HG02943 (cell line): ENCODE data around the gene ANXA6.

Source experiments
- ATAC-seq: cut with Tn5 transposase; IDR thresholded peaks from one replicate; pipeline ENCODE4 v1.9.1; 2021; ENCODE audit warnings: mild to moderate bottlenecking, low read depth, moderate library complexity; ENCODE audit not compliant: unreplicated experiment

The ANXA6 gene

DNA sequence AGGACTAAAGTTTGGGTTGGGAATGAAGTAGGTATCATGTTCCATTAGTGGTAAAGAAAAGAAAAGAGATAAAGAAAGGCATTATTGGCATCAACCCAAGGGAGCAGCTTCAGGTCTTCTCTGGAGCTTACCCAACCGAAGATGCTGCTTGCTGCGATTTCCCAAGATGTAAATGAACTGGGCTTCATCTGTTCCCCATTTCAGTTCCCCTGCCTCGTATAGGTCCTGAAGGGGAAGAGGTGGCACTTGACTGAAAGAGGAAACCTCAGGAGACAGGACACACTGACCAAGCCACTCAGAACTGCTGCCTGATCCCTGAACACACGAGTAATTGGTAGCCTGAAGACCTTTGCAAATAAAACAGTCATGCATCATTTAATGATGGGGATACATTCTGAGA, 24.6 kb downstream of the ANXA6 start:
- ATAC-seq, result no peak

DNA sequence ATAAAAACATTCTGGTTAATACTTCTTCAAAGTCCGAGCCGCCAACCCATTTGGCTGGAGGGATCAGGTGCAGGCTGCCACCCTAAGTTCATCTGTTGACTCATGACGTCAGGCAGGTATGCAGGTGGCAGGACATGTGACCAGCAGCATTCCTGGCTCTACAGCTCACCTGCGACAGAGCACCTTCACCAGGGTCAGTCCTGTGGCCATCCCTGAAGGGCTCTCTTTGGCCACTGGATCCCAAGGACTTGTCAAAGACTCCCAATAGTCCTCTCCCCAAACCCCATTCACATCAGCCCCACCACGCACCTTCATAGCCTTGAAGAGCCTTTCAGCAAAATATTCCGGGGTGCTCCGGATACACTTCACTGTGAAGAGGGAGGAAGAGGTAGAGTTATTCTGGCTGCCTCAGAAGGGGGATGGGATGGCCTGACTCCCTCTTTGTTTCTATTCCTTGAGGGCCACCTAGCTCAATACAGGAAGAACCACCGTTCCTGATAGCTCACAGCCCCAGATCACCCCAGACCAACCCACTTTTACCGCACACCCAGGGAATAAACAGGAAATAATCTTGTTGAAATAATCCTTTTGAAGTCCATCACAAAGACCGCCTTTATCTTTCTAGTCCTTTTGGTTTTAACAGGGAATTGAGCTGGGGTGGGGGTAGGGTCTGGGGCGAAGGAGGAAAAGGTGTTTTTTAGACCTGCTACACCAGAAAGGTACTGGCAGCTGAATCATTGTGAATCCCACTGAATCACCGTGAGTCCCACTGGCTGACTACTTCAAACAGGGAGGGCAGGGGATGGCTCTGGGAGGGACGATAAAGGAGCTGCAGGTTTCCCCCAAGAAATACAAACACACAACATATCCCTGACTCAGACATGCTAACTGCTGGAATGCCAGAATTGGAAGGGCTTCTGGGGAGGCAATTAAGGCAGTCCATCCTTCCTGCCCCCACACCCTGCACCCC, 26.4 kb downstream of the ANXA6 start:
- no peak for ATAC-seq

DNA sequence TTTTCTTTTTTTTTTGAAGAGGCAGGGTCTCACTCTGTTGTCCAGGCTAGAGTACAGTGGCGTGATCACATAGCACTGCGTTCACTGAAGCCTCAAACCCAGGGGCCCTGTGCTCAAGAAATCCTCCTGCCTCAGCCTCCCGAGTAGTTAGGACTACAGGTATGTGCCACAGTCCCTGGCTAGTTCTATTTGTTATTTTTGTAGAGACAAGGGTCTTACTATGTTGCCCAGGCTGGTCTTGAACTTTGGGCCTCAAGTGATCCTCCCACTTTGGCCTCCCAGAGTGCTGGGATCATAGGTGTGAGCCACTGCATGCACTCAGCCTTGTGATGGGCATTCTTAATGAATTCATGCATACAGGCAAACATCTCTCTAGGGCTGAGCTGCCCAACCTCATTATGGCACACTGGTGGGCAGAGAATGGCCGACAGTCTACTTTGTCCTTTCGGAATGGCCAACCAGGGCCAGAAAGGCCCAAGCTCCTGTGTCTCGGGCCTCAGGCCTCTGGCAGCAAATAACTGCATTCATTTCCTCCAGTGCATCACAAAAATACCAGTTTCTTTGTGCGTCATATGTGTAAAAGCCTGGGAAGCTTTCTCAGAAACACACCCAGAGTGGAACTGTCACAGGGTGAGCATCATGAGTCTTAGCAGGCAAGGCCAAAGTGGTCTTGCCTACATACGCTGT, 27.2 kb downstream of the ANXA6 start:
- ATAC-seq, result no peak

DNA sequence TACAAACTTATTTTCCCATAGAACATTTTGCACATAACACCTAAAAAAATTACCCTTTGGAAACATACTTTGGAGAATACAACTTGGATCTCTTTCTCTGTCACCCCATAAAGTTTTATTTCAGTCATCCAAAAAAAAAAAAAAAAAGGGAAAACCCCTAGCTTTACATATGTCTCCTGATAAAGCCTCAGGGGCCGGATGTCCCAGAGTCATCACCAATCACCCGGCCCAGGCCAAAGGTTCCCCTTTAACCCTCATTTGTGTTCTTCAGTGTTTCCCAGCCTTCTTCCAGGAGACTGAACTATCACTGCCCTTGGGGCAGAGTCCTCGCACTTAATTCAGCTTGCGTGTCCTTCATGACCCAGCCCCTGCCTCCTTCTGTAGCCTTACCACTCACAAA, 28.8 kb downstream of the ANXA6 start:
- ATAC-seq, result no peak

DNA sequence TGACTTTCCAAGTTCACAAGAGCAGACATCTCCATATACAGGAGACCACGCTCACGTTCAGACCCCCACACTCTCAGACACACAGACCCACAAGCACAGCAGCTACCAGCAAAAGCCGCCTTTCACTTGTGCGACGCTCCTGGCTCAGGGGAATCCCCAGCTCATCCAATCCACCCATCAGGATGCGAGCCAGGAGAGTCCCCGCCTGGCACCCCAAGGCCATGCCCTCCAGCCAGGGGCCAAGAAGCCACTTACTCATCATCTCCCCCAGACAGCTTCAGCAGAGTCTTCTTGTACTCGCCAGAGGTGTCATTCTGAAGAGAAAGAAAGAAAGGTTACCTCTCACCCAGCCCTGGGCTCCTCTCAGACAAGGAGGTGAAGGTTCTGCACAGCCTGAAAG, 29.7 kb downstream of the ANXA6 start:
- ATAC-seq, result no peak

DNA sequence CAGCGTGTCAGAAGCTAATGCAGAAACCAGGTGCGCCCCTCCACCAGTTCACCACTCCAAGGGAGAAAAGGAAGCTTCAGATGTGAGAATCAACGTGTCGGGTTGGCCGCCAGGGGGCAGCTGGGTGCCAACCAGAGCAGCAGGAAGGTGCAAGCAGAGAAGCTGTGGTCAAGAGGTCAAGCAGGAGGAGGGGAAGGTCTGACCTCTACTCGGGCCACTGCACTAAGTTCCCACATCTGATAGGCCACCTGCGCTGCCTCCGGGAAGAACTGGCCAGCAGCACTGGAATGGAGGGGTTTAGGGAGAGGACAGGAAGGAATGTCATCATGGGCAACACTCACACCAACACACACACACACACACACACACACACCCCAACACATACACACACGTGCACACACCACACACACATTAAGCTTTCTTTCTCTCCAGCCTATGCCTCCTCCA, 31.4 kb downstream of the ANXA6 start:
- peak; percentile 43 for ATAC-seq

DNA sequence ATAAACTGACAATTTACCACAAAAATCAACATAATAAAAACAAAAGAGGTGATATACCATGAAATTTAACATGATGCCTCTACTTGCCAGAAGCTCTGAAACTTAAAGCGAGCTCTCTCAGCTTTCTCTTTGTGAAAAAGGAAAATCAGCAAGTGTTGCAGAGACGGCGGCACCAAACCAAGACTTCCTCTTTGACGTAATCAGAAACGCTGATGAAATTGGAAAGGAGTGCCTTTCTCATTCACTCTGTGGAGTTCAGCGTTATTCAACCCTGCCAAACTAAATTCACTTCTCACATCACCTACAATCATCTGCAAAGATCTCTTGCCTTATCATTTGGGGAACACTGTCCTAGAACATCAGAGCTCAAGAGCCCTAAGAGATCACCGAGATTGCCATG, 32.2 kb downstream of the ANXA6 start:
- no peak for ATAC-seq

DNA sequence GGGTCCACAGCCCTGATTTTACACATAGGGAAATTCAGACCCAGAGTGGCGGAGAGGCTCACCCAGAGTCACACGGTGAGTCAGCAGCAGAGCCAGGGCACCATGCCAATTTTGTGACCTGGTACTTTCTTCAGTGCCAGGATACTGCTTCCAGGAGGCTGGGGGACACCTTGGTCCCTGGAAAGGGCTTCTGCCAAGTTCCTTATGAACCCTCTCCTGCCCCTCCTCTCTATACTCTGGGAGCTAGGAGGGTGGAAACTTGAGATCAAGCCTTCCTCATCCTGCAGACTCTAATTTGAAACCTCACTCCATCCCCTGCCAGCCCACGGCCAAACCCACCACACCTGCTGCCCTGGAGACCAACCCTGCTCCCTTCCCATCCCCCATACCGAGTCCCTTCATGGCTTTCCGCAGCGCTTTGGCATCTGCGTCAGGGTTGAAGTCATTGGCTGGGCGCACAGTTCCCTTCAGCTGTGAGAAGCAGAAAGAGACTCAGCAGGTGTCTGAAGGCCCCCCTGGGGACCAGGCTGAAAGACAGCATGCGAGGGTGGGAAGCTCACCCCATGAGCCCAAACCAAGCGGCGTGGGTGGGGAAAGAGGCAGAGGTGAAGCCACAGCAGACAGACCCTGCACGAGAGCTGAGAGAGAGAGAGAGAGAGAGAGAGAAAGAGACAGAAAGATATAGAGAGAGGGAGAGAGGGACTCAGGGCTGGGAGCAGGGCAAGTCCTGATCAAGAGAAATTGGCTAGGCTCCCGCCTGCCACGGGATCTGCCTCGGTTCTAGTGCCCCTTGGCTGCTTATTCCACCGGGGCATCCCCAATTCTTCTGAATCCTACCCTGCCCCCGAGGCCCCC, 33.5 kb downstream of the ANXA6 start:
- peak; percentile 76 for ATAC-seq

DNA sequence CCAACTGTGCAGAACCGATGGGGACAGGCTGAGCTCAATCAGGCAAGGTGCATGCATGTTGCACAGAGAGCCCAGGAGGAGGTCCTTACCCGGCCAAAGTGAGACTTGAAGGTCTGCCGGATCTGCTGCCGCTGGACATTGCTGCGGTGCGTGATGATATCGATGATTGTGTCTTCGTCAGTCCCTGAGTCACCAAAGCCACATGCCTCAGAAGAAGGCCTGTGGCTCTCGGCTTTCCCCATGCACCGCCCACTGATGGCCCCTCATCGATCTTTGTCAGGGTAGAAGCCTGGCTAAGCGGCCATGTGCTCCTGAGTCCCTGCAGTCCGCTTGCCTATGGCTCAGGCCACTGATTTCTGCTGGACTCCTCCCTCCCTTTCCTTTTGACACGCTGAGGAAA, 34.8 kb downstream of the ANXA6 start:
- ATAC-seq, result no peak

DNA sequence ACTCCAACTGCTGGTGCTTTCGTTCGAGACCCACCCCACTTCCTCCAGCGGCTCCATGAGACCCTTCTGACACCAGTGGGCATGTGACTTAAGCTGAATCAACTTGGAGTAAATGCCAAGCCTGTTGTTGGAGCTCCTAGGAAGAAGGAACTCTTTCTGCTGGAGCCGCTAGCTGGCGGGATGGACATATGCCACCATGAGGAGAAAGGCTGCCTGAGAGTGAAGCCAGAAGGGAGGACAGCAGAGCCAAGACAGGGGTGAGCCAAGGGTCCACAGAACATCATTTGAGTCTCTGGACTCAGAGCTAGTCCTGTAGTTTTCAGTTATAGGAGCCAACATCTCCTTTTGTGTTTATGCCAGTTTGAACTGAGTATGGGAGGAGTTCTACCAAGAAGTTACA, 35.9 kb downstream of the ANXA6 start:
- no peak for ATAC-seq

DNA sequence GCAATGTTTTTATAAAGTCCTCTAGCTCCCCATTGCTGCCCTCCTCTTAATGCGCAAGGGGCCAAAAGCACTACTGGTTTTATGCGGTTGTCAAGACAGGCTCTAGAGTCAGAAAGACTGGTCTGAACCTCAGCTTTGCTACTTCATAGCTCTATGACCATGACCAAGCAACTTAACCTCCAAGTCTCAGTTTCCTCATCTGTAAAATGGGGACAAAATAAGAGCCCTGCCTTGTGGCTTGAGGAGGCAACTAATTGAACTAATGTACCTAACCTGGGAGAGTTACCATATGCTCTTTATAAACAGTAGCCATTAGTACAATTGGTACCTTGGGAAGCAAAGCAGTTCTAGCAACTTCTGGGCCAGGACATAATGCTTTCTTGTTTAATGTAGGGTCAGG, 36.5 kb downstream of the ANXA6 start:
- ATAC-seq, result no peak

DNA sequence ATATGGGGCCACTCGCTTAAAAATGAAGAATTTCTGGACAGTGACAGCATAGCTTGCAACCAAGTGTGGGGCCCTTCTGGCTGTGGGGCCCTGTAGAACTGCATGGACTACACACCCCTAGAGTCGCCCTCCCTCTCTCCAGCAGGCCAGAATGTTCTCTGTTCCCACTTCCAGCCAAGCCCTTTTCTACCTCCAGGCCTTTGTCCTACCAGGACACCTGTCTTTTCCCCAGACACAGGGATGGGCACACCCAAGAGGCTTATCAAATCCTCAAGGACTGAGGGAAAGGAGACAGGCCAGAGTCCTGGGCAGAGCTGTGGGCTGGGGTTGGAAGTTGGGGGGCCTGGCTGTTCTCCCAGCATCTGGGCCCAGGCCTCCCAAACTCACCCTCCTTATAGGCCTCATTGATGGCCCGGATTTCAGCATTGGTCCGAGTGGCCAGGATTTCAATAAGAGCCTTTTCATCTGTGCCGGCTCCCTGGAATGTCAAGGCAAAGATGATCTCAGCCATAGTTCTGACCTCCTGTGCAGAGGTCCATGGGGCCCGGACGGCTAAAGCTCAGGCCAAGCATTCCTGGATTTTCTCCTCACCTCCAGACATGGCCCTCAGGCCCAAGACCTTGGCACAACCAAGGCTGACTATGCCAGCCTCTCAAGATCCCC, 38.5 kb downstream of the ANXA6 start:
- no peak for ATAC-seq

DNA sequence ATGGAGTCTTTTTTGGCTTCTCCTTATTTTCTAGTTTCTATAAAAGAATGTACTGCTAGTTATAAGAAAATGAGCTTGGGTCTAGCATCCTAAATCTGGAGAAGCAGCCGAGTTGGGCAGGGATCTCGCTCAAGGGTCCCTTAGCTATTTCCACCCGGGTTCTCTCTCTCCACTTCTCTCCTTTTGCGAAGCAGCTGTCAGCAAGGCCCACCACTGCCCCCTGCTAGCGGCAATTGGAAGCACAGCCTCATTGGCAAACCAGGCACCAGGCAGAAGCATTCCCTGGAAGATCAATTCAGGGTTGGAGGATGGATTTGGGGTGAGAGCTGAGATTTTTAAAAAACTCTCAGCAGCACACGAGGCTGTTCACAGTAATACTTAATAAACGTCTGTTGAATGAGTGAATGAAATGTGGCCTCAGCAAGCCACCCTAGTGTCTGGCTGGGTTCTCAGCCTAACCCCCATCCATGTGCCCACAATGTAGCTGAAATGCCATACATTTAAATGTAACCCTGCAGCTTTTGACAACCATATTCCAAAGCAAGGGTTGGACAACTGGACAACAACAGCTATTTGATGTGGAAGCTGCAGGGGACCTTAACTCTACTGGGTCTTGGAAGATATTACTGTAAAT, 42.2 kb downstream of the ANXA6 start:
- ATAC-seq, result no peak

DNA sequence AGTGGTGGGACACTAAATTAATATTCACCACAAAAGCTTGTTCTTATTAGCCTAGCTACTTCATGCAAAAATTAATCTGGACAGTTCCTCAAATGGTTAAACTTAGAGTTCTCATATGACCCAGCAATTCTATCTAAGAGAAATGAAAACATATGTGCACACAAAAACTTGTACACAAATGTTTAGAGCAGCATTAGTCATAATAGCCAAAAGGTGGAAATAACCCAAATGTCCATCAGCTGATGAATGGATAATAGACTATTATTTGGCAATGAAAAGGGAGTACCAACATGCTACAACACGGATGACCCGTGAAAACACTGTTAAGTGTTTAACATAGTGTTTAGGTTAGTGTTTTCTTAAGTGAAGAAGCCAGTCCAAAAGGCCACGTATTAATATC, 43.9 kb downstream of the ANXA6 start:
- no peak for ATAC-seq

DNA sequence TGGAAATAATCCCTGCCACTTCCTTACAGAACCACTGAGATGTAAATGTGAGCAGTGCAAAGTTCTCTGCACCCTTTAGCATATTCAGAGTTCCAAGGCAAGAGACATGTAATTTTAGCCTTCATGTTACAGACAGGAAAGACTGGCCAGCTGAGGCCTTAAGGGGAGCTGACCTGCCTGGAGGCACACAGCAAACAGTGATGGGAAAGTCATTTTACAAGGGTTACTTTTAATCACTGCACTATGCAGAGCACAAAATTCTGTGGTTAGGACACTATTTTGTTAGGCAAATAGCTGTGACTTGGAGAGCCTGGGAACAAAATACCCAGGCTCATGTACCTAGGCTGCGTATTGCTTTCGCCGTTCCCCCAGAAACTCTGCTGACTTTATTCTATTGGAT, 46.6 kb downstream of the ANXA6 start:
- no peak for ATAC-seq

DNA sequence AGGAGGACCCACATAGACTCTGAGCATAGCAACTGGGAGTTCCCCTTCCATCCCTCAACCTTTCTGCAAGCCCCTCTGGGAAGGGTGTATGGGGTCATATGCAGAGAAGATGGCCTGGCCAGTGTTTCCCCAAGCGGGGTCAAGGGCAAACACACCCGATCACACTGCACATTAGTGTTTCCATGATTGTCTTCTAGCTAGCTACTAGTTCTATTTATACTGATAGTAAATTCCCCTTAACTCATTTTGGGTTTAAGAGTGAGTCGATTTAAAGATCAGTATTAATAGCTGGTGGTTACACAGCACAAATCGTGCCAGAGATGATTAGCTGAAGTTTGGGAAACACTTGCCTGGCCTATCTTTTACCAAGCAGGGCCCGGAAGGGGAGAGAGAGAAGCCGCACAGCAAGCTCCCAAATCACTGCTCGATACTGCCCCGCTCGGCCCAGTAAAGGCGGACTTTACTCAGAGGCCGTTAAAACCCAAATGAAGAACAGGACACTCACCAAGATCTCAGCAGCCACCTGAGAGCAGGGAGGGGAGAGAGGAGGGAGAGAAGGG, 47.4 kb downstream of the ANXA6 start:
- ATAC-seq, result no peak

DNA sequence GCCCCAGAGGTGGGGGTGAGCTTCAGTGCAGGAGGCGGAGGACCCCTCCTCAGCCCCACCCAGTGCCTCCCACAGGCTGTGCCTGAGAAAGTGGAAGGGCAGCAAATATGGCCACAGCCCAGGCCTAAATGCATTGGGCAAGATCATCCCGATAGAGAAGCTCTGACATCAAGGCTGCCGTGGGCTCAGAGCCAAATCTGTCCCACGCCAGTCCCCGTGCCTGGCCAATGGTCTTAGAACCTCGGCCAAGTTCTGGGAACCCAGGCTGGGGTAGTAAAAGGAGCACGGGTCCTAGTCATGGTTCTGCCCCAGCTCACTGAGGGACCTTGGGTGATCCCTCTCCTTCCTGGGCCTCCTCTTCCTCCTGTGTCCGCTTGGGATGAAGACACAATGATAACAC, 49.0 kb downstream of the ANXA6 start:
- no peak for ATAC-seq

DNA sequence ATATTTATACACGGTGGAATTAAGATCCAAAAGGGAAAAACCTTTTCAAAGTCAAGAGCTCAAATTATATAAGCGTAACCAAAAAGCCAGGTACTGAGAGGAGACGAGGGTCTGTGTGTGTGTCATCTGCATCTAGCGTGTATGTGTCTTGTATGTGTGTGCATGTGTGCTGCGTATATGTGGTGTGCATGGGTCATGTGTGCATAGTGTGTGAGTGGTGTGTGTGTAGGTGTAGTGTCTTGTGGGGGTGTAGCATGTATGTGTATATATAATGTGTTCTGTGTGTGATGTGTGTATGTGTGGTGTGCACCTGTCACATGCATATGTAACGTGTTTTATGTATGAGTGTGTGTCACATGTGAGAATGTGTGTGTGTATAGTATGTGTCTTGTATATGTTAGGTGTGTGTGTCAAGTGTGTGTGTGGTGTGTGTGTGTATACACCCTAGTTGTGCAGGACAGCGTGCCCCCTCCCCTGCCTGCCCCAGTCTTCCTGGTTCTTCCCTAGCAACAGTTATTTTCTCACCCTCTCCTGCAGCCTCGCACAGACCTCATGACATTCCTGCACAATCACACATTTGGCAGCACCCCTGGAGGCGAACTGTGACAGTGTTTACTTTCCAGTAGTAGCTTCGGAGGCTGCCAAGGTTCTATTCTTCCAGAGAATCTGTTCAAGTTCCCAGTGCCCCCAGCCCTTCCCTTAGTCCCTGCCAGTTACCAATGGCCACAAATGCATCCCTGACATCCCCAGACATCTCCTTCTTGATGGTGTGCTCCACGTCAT, 49.6 kb downstream of the ANXA6 start:
- no peak for ATAC-seq

DNA sequence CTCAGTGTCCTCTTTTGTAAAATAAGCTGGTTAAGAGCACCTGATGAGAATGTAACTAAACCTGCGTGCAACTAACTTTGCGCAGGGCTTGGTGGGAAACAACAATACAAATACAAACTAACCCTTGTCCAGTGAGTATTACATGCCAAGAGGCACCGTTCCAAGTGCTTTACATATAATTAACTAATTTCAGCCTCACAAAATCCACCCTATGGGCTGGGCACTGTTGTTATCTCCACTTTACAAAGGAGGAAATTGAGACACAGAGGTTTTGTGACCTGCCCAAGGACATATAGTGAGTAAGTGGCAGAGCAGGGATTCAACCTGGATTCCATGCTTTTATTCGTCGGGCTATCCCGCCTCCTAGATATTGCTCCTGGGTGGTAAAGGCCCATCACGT, 50.5 kb downstream of the ANXA6 start:
- ATAC-seq, result no peak
